Measurements from ENCODE around the gene SLC35E3. TPM values are rescaled to one million over a fixed set of nuclear protein-coding genes. Genes with fewer than 3 reads are reported as not detected.

Gene SLC35E3
- 4.1 and 5.8 TPM in 2 replicates for total RNA-seq

DNA sequence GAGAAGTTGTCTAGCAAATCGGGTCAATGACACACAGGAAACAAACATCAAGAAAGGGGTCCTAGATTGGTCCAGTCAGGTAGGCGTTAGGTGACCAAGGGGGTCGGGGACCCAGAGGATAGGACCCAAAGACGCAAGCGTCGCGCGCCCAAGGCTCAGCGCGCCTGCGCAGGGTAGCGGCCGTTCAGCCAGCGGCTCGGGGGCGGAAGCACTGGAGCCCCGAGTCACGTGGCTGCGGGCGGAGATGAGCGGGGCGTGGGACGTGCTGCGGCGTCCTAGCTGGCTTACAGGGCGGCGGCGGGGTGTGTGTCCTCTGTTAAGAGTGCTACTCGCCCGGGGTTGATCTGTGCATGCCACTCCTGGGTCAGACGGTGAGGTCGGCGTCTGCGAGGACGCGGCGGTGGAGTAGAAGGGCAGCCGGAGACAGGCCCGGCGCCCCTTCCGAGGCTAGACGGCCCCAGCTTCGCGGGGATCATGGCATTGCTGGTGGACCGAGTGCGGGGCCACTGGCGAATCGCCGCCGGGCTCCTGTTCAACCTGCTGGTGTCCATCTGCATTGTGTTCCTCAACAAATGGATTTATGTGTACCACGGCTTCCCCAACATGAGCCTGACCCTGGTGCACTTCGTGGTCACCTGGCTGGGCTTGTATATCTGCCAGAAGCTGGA lies at the start of gene SLC35E3:
Gene SLC35E3, plus strand, starts transcription at position 273 of the 668 bp plus-strand sequence. Its CDS starts 202 bp downstream, at position 475.
- TF ChIP-seq, protein P1, sequence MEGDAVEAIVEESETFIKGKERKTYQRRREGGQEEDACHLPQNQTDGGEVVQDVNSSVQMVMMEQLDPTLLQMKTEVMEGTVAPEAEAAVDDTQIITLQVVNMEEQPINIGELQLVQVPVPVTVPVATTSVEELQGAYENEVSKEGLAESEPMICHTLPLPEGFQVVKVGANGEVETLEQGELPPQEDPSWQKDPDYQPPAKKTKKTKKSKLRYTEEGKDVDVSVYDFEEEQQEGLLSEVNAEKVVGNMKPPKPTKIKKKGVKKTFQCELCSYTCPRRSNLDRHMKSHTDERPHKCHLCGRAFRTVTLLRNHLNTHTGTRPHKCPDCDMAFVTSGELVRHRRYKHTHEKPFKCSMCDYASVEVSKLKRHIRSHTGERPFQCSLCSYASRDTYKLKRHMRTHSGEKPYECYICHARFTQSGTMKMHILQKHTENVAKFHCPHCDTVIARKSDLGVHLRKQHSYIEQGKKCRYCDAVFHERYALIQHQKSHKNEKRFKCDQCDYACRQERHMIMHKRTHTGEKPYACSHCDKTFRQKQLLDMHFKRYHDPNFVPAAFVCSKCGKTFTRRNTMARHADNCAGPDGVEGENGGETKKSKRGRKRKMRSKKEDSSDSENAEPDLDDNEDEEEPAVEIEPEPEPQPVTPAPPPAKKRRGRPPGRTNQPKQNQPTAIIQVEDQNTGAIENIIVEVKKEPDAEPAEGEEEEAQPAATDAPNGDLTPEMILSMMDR (IDR thresholded peaks at IDR 0.05; ENCODE audit: extremely low read depth, low read depth, low read length): no peak
- Histone ChIP-seq H3K4me1 (ENCODE audit: insufficient read depth, low read length) (peaks cover 7% of the 10 kb centered on the region), H4K20me1 (ENCODE audit: insufficient read depth, low read length) (no peaks in the 10 kb centered on the region), H2AFZ (ENCODE audit: low read length) (peak within 1 kb of the TSS; percentile 94), H3K4me3 (ENCODE audit: insufficient read depth, low read length) (peak within 1 kb of the TSS; percentile 81), H3K27ac (ENCODE audit: low read depth, low read length) (peak within 1 kb of the TSS; percentile 75), H3K9me3 (ENCODE audit: low read depth, low read length) (no peaks in the 10 kb centered on the region), H3K36me3 (ENCODE audit: insufficient read depth, low read length) (peaks cover 5% of the 10 kb centered on the region), H3K4me2 (ENCODE audit: insufficient read depth, low read length) (peak within 1 kb of the TSS; percentile 95), H3K79me2 (ENCODE audit: insufficient read depth, low read length) (peaks cover 31% of the 10 kb centered on the region), H3K27me3 (ENCODE audit: insufficient read depth, low read length) (no peaks in the 10 kb centered on the region)
- DNase-seq (ENCODE audit: insufficient read length, low spot score, missing footprints): peak; percentile 98

DNA sequence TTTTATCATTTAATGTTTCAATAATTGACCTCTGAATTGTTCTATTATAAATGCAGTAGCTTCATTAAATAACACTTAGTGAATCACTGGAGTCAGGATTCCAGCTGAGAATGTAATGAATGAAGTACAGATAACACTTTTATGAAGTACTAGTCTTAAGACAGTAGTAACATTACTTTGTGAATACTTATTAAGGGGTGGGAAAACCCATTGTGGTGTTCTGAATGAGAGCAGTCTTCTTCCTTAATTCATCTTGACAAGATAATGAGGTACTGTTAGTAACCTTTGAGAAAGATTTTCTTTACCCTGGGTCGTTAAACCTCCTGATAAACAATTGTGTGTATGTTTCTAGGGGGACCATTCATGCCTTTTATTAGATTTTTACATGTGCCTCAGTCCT lies 46.5 kb upstream of the SLC35E3 start:
- H3K9me3 ChIP-seq (ENCODE audit: low read depth, low read length): no peaks in the 10 kb centered on the region
- peaks cover 55% of the 10 kb centered on the region for H3K36me3 ChIP-seq (ENCODE audit: insufficient read depth, low read length)
- H3K4me1 ChIP-seq (ENCODE audit: insufficient read depth, low read length): no peaks in the 10 kb centered on the region
- no peaks in the 10 kb centered on the region for H3K79me2 ChIP-seq (ENCODE audit: insufficient read depth, low read length)
- no peaks in the 10 kb centered on the region for H3K27me3 ChIP-seq (ENCODE audit: insufficient read depth, low read length)
- H4K20me1 ChIP-seq (ENCODE audit: insufficient read depth, low read length): no peaks in the 10 kb centered on the region
- no peak overlapping the region for H3K27ac ChIP-seq (ENCODE audit: low read depth, low read length)
- TF ChIP-seq, protein P1 (IDR thresholded peaks at IDR 0.05; ENCODE audit: extremely low read depth, low read depth, low read length): no peak
- no peak overlapping the region for H3K4me3 ChIP-seq (ENCODE audit: insufficient read depth, low read length)
- H2AFZ ChIP-seq (ENCODE audit: low read length): no peak overlapping the region
- H3K4me2 ChIP-seq (ENCODE audit: insufficient read depth, low read length): no peak overlapping the region
- no peak for DNase-seq (ENCODE audit: insufficient read length, low spot score, missing footprints)

DNA sequence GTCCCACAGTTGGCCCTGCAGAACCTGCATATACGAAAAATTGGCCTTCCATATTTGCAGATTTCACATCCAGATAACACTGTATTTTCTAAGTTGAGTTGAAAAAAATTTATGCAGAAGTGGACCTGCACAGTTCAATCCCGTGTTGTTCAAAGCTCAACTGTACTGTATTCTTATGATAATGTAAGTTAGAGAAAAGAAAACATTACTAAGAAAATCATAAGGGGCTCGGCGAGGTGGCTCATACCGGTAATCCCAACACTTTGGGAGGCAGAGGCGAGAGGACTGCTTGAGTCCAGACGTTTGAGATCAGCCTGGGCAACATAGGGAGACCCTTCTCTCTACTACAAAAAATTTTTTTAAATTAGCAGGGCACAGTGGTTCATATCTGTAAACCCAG lies 18.2 kb upstream of the SLC35E3 start:
- Histone ChIP-seq H3K9me3 (ENCODE audit: low read depth, low read length) (no peaks in the 10 kb centered on the region), H3K27ac (ENCODE audit: low read depth, low read length) (no peak overlapping the region), H3K27me3 (ENCODE audit: insufficient read depth, low read length) (no peaks in the 10 kb centered on the region), H3K4me2 (ENCODE audit: insufficient read depth, low read length) (no peak overlapping the region), H3K4me1 (ENCODE audit: insufficient read depth, low read length) (peaks cover 4% of the 10 kb centered on the region), H3K36me3 (ENCODE audit: insufficient read depth, low read length) (peaks cover 13% of the 10 kb centered on the region), H3K79me2 (ENCODE audit: insufficient read depth, low read length) (no peaks in the 10 kb centered on the region), H3K4me3 (ENCODE audit: insufficient read depth, low read length) (no peak overlapping the region), H2AFZ (ENCODE audit: low read length) (no peak overlapping the region), H4K20me1 (ENCODE audit: insufficient read depth, low read length) (no peaks in the 10 kb centered on the region)
- no peak for DNase-seq (ENCODE audit: insufficient read length, low spot score, missing footprints)
- TF ChIP-seq, protein P1 (IDR thresholded peaks at IDR 0.05; ENCODE audit: extremely low read depth, low read depth, low read length): no peak

DNA sequence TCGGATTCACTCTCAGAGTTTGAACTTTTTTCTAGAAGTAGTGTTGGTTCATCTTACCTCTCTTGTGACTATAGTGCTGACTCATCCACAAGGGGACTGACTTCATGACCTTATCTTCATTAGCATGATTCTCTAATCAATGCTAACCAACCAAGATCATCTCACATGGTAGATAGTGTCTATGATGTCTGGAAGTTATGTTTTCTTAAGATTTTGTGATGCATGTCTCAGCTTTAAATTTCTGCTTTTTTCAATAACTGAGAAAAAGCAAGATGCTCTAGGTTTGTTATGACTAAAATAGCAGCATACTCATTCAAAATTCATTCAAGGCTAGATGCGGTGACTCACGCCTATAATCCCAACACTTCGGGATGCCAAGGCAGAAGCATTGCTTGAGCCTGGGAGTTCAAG lies 12.3 kb upstream of the SLC35E3 start:
- H3K4me3 ChIP-seq (ENCODE audit: insufficient read depth, low read length): no peak overlapping the region
- no peaks in the 10 kb centered on the region for H3K9me3 ChIP-seq (ENCODE audit: low read depth, low read length)
- H3K27ac ChIP-seq (ENCODE audit: low read depth, low read length): peak overlapping the region; percentile 55
- peaks cover 18% of the 10 kb centered on the region for H3K4me1 ChIP-seq (ENCODE audit: insufficient read depth, low read length)
- peak; percentile 85 for DNase-seq (ENCODE audit: insufficient read length, low spot score, missing footprints)
- H3K27me3 ChIP-seq (ENCODE audit: insufficient read depth, low read length): no peaks in the 10 kb centered on the region
- H4K20me1 ChIP-seq (ENCODE audit: insufficient read depth, low read length): no peaks in the 10 kb centered on the region
- TF ChIP-seq, protein P1 (IDR thresholded peaks at IDR 0.05; ENCODE audit: extremely low read depth, low read depth, low read length): no peak
- no peaks in the 10 kb centered on the region for H3K79me2 ChIP-seq (ENCODE audit: insufficient read depth, low read length)
- H3K4me2 ChIP-seq (ENCODE audit: insufficient read depth, low read length): peak overlapping the region; percentile 22
- peaks cover 34% of the 10 kb centered on the region for H3K36me3 ChIP-seq (ENCODE audit: insufficient read depth, low read length)
- H2AFZ ChIP-seq (ENCODE audit: low read length): no peak overlapping the region
